GM10266 (cell line): Measurements from ENCODE around the gene HIVEP2.

Experiments used
- DNase-seq: peaks from one replicate; pipeline ENCODE4 v3.0.0; 2012; ENCODE audit errors: extremely low spot score
- CTCF ChIP-seq: IDR thresholded peaks from 2 replicates; pipeline ENCODE4 v1.5.1; 2012; ENCODE audit warnings: mild to moderate bottlenecking, low read depth; ENCODE audit not compliant: control insufficient read depth, insufficient read depth; ENCODE audit errors: missing control alignments

The HIVEP2 gene

GRCh38 chr6:142708651-142709050 lies 236.3 kb downstream of the HIVEP2 start:
- TF ChIP-seq CTCF: no peak
- DNase-seq: no peak

GRCh38 chr6:142707255-142707654 lies 237.7 kb downstream of the HIVEP2 start:
- TF ChIP-seq CTCF: no peak

GRCh38 chr6:142706210-142706609 lies 238.8 kb downstream of the HIVEP2 start:
- no peak for DNase-seq
- no peak for TF ChIP-seq CTCF

More at GRCh38 chr6:142707255-142707654, 237.7 kb downstream of the HIVEP2 start:
- no peak for DNase-seq

- no peak for TF ChIP-seq CTCF
- no peak for DNase-seq
These were observed 239.9 kb downstream of the HIVEP2 start for GRCh38 chr6:142705054-142705453.

GRCh38 chr6:142702501-142703460 lies 242.2 kb downstream of the HIVEP2 start:
- DNase-seq: no peak
- TF ChIP-seq CTCF: no peak
